HL-60/S4 (cell line): ENCODE data around the gene NACAD.

Experiments used
- in situ Hi-C: fragments of 300-500 bp; cut with MboI; formaldehyde crosslinking; loops from 2 replicates; pipeline ENCODE4 v1.14.3; 2022; ENCODE audit warnings: low sequenced_read_pairs

NACAD gene

GRCh38 chr7:45076946-45077345 is 11.8 kb downstream of the NACAD start:
- in situ Hi-C loops, result no loop called here

DNA sequence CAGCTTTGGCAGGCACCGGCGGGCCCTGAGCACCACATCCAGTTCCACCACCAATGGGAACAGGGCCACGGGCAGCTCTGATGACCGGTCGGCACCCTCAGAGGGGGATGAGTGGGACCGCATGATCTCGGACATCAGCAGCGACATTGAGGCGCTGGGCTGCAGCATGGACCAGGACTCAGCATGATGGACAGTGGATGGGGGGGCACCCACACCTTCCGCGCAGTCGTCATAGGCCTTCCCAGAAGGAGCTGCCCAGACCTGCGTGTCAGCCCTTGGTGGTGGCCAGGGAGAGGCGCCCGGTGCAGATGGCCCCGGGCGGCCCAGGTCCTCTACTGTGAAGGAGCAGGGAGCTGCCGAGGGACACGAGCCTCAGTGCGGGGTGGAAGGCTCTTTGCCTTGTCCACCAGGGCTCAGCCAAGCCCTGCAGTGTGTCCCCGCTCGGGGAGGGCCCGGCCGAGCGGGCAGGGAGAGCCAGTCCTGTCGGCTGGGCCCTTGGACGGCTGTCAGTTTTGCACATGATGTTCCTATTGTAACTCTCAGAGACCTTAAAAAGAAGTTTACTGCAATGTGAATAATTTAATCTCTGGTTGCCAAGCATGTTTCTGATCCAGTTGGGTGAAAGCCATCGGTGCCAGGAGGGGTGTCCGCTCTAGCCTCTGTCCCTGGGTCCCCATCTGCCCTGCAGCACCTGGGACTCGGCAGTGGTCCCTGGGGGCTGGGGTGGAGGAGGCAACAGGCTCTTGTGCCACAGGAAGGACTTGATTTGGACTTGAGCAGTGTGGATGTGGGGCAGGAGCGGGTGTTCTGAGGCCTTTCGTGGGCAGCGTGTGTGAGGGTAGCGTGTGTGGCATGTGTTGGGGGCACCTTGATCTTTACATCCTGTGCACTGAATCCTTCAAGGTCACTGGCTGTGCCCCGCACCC is 12.6 kb downstream of the NACAD start:
- in situ Hi-C loops, result no loop called here

- in situ Hi-C loops, result no loop called here
These were observed 13.5 kb downstream of the NACAD start for GRCh38 chr7:45075355-45075644.

DNA sequence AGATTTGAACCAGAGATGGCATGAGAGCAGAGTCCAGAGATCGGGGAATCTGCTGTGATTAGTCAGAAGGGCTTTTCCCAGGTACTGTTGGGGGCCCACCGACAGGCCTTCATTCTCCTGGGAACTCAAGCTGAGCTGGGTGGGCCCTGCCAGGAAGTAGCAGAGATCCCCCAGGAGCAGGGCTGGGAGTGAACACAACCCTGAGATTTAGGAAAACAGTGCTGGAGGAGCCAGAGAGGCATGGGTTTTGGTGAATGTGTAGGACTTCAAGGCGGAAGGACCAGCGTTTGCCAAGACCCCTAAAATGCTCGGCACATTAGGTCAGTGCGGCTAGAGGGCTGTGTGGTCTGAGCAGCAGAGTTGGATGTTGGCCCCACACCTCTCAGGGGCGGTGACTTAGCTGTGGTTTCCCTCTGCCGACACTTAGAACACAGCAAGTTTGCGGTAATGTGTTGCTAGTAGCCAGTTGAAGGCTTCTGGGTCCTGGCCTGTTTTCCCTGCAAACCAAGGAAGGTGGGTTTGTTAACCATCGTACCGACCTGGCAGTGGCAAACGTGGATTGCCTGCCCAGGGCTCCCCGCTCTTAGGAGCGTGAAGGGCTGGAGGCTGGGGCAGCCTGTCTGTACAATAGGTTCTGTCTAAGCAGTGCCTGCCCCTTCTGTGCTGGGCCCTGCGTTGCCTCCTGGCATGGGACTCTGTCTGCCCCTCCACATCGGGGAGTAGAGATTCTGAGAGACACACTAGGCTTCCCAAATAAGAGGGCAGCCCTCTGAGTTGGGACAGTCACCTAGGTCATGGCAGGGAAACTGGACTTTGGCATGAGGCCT is 14.0 kb downstream of the NACAD start:
- in situ Hi-C loops, result no loop called here

- in situ Hi-C loops, result no loop called here
These were observed 14.8 kb downstream of the NACAD start for GRCh38 chr7:45073786-45074527.

- in situ Hi-C loops, result no loop called here
These were observed 15.6 kb downstream of the NACAD start for GRCh38 chr7:45073031-45073785.

DNA sequence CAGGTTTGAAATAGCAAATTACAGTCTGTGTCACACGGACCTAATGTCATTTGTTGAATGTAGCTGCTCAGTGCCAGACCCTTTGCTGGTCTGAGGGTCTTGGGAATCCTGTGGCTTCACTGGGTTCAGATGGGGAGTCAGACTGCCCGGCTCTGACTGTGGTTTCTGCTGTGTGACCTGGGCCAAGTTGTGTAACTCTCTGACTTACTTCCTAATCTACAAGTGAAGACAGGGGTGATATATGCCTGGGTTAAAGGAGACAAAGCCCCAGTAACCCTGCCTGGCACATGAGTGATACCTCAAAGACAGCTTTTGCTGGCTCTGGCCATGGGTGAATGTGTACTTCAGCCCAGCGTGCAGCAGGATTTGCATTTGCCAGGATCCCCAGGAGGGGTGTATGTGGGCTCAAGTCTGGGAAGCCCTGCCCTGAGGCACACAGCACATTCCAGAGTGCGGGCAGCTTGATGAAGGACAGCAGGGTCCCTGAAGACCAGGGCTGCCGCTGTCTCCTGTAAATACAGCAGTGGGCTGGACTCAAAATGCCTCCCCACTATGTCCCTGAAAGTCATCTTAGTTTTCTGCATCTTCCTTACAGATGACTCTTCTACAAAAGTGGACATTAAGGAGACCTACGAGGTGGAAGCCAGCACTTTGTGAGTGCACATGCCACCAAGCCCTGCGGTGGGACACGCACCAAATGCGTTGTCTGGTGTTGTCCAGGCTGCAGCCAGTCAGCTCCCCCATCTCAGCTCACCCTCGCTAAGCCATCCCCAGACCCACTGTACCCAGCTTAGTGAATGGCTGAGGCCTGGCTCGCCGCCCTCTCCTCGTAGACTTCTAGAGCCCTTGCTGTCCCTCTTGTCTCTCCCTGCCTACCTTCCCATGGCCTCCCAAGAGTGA is 16.4 kb downstream of the NACAD start:
- in situ Hi-C loops, result no loop called here

DNA sequence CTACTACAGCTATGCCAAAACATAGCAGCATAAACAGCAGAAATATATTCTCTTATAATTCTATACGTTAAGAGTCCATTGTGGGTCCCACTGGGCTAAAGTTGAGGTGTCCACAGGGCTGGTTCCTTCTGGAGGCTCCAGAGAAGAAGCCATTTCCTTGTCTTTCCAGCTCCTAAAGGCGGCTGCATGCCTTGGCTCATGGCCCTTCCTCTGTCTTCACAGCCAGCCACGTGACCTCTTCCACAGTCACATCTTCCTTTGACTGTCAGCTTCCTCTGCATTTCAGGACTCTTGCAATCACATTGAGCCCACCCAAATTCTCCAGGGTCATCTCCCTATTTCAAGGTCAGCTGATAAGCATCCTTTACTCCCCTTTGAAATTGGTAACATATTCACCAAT is 17.2 kb downstream of the NACAD start:
- in situ Hi-C loops, result no loop called here

- in situ Hi-C loops, result no loop called here
These were observed 18.5 kb downstream of the NACAD start for GRCh38 chr7:45070254-45070642.

DNA sequence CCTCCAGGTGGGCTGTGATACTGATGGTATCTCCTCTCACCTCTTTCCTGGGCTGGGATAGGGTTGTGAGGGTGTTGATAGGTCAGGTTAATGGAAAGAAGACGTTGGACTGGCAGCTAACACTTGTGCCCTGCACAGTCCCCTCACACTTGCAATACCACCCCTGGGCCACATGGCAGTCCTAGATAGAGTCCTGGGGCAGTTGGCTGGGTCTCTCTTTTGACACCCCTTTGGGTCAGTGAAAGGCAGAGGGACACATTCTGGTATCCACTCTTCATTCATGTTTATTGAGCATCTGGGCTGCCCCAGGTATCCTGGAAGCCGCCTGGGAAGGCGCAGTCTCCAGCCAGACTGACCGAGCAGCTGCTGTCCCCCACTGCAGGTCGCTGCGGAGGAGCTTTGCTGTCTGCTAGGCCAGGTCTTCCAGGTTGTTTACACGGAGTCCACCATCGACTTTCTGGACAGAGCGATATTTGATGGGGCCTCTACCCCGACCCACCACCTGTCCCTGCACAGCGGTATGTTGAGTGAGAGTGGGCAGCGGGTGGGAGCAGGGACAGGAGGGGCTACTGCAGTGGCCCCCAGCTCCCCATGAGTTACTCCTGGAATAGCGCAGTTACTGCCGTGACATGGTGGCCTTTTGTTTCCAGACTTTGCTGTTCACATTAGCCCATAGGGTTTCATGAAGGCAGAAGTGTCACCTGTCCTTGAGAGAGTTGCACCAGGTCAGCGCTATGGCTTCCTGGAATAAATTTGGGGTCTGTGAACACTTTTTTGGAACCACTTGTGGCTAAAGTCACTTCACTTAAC is 19.1 kb downstream of the NACAD start:
- in situ Hi-C loops, result no loop called here

DNA sequence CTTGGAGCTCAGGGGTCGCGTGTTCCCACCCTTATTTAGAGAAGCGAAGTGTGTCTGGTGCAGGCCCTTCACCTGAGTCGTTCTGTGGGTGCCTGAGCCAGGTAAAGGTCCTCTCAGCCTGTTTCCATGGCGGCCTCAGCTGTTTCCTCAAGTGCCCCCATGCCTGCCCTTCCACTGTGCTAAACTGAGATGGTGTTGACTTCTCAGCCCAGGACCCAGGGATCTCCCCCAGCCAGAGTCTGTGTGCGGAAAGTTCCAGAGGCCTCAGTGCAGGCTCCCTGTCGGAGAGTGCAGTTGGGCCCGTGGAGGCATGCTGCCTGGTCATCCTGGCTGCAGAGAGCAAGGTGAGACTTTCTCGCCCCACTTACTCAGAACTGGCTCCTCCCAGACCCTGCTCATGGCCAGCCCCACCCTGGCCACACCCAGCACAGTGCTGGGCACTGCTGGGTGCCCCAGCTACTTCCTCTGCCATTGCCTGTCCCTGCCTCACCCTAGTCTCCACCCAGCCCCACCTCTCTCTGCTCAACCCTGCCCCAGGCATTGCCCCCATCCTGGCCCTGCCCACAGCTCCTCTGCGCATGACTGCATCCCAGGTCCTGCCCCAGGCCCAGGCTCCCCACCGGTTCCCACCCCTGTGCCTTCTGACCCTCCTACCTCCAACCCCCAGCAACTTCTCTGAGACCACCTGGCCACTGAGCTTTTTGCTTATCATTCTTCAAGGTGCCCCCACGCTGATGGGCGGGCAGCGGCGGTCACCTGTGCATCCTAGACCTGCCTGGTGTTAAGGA is 20.3 kb downstream of the NACAD start:
- in situ Hi-C loops, result no loop called here

GRCh38 chr7:45067582-45067981 is 21.2 kb downstream of the NACAD start:
- in situ Hi-C loops, result no loop called here

- in situ Hi-C loops, result no loop called here
These were observed 22.4 kb downstream of the NACAD start for GRCh38 chr7:45066409-45066808.

GRCh38 chr7:45065031-45065995 is 23.5 kb downstream of the NACAD start:
- in situ Hi-C loops, result no loop called here

DNA sequence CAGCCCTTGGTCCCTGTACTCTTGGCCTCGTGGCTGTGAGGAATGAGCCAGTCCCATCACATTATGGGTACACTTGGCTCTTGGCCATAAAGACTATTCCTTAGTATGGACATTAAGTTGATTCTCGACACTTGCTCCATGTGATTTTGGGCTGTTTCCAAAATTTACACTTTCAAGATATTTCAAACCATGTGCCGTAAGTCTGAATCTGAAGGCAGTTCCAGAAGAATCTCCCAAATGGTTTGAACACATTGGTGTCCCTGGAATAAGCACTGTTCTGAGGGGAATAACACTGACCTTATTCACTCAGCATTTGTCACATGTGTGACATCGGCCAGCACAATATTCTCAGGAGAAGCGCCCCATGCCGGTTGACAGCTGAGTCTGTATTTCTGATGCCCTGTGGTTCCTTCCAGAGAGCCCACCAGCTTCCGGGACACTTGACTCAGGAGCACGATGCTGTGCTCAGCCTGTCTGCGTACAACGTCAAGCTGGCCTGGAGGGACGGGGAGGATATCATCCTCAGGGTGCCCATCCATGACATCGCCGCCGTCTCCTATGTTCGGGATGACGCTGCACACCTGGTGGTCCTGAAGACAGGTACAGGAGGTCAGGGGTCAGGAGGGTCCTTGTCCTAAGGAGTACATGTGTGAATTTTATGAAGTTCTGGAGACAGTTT is 24.6 kb downstream of the NACAD start:
- in situ Hi-C loops, result no loop called here

GRCh38 chr7:45061806-45062425 is 26.9 kb downstream of the NACAD start:
- in situ Hi-C loops, result no loop called here
